Liver (tissue), 9 donors: ENCODE results near the gene CTRB1. TPM values are rescaled to one million over a fixed set of nuclear protein-coding genes. Genes with fewer than 3 reads are reported as not detected.

Experiments
- DNase-seq: peaks from one replicate; pipeline ENCODE4 v3.0.0-alpha.2; 2017; ENCODE audit warnings: low spot score
- H3K27ac ChIP-seq, 2 donors: one replicate each; pipeline ENCODE4 v1.7.0; 2013; ENCODE audit warnings: inconsistent platforms in 2 of 2, low read length in 2 of 2, control low read depth in 1 of 2, low read depth in 1 of 2, mild to moderate bottlenecking in 1 of 2
- H3K27me3 ChIP-seq, 4 donors: one replicate each; pipeline versions ENCODE4 v1.6.1 to v1.7.0; 2013; ENCODE audit warnings: low read length in 3 of 4, inconsistent platforms in 1 of 4, mild to moderate bottlenecking in 1 of 4, moderate library complexity in 1 of 4; ENCODE audit not compliant: control insufficient read depth in 4 of 4, insufficient read depth in 4 of 4
- H3K36me3 ChIP-seq, 4 donors: one replicate each; pipeline versions ENCODE4 v1.6.1 to v1.7.0; 2013; ENCODE audit warnings: low read length in 3 of 4, mild to moderate bottlenecking in 3 of 4, low read depth in 1 of 4, moderate library complexity in 1 of 4; ENCODE audit not compliant: control insufficient read depth in 4 of 4, insufficient read depth in 3 of 4
- H3K4me1 ChIP-seq, 4 donors: one replicate each; pipeline versions ENCODE4 v1.6.1 to v1.7.0; 2013; ENCODE audit warnings: low read length in 3 of 4, mild to moderate bottlenecking in 3 of 4, moderate library complexity in 1 of 4; ENCODE audit not compliant: control insufficient read depth in 4 of 4, insufficient read depth in 4 of 4
- H3K4me3 ChIP-seq, 3 donors: one replicate each; pipeline versions ENCODE4 v1.6.1 to v1.7.0; 2013; ENCODE audit warnings: low read length in 3 of 3, control low read depth in 1 of 3, low read depth in 1 of 3, mild to moderate bottlenecking in 1 of 3
- H3K9ac ChIP-seq, 2 donors: one replicate each; pipeline ENCODE4 v1.7.0; 2013; ENCODE audit warnings: low read length in 2 of 2, mild to moderate bottlenecking in 2 of 2, moderate library complexity in 2 of 2, control low read depth in 1 of 2, low read depth in 1 of 2
- H3K9me3 ChIP-seq, 4 donors: one replicate each; pipeline versions ENCODE4 v1.6.1 to v1.7.0; 2013; ENCODE audit warnings: low read length in 3 of 4; ENCODE audit not compliant: control insufficient read depth in 4 of 4
- ATF3 ChIP-seq: IDR thresholded peaks from 2 replicates; pipeline ENCODE4 v1.6.1; 2016; ENCODE audit warnings: antibody characterized with exemption
- CTCF ChIP-seq: fragments of 150-350 bp; IDR thresholded peaks from 2 replicates; pipeline ENCODE4 v1.5.1; 2017; ENCODE audit warnings: improper control_type of control experiment, low read depth, low read length; ENCODE audit not compliant: missing input control
- FOXA2 ChIP-seq: IDR thresholded peaks from 2 replicates; pipeline ENCODE4 v1.6.1; 2016; ENCODE audit warnings: antibody characterized with exemption
- GABPA ChIP-seq, 2 donors: IDR thresholded peaks in 1 of 2; conservative IDR thresholded peaks in 1 of 2; 2 replicates each; pipeline ENCODE4 v1.6.1; 2016; ENCODE audit warnings: antibody characterized with exemption in 2 of 2, mild to moderate bottlenecking in 1 of 2, moderate library complexity in 1 of 2
- HNF4A ChIP-seq, 2 donors: conservative IDR thresholded peaks; 2 replicates each; pipeline ENCODE4 v1.6.1; 2016; ENCODE audit warnings: antibody characterized with exemption in 2 of 2, mild to moderate bottlenecking in 2 of 2
- JUND ChIP-seq, 2 donors: IDR thresholded peaks; 2 replicates each; pipeline ENCODE4 v1.6.1; 2016; ENCODE audit warnings: antibody characterized with exemption in 2 of 2
- NR2F2 ChIP-seq: IDR thresholded peaks from 2 replicates; pipeline ENCODE4 v1.6.1; 2016; ENCODE audit warnings: antibody characterized with exemption
- RAD21 ChIP-seq, 2 donors: IDR thresholded peaks; 2 replicates each; pipeline ENCODE4 v1.6.1; 2016; ENCODE audit warnings: antibody characterized with exemption in 2 of 2, mild to moderate bottlenecking in 2 of 2
- RXRA ChIP-seq, 2 donors: IDR thresholded peaks; 2 replicates each; pipeline ENCODE4 v1.6.1; 2017 to 2018; ENCODE audit warnings: antibody characterized with exemption in 2 of 2, mild to moderate bottlenecking in 1 of 2
- TAF1 ChIP-seq: conservative IDR thresholded peaks from 2 replicates; pipeline ENCODE4 v1.6.1; 2016; ENCODE audit warnings: antibody characterized with exemption, mild to moderate bottlenecking
- WGBS: extraction: QIAGEN DNeasy Blood & Tissue Kit; methylation state at CpG from one replicate; pipeline ENCODE4 v1.1.7; 2013; 5-methylcytosine and 5-hydroxymethylcytosine counted together
- polyA plus RNA-seq, 2 donors: library from polyadenylated mRNA; stranded (reverse) in 1 of 2; unstranded in 1 of 2; fragments of 200-250 nt in 1 of 2; fragments of >200 nt in 1 of 2; fragmentation: Nextera tagmentation in 1 of 2; extraction: Ambion mirVana in 1 of 2; gene quantifications; one replicate each; pipeline versions ENCODE4 v1.2.1 to v1.2.3, GENCODE V29; 2013 to 2015
- total RNA-seq, 2 donors: library from RNA; depleted of rRNA; stranded (reverse); fragments of >200 nt; gene quantifications; one replicate each; pipeline ENCODE4 v1.2.3, GENCODE V29; 2014
- TF ChIP-seq, protein P1 (sequence below): IDR thresholded peaks from 2 replicates; pipeline ENCODE4 v1.6.1; 2016; ENCODE audit warnings: antibody characterized with exemption
- TF ChIP-seq, protein P2 (sequence below): IDR thresholded peaks from 2 replicates; pipeline ENCODE4 v1.6.1; 2016; ENCODE audit warnings: antibody characterized with exemption
- donor health status: healthy.
- donor health status: healthy.
- donor health status: healthy.
- donor health status: healthy.
- donor health status: healthy.

CTRB1 gene
- total and polyA plus RNA-seq, 4 donors: not detected

DNA sequence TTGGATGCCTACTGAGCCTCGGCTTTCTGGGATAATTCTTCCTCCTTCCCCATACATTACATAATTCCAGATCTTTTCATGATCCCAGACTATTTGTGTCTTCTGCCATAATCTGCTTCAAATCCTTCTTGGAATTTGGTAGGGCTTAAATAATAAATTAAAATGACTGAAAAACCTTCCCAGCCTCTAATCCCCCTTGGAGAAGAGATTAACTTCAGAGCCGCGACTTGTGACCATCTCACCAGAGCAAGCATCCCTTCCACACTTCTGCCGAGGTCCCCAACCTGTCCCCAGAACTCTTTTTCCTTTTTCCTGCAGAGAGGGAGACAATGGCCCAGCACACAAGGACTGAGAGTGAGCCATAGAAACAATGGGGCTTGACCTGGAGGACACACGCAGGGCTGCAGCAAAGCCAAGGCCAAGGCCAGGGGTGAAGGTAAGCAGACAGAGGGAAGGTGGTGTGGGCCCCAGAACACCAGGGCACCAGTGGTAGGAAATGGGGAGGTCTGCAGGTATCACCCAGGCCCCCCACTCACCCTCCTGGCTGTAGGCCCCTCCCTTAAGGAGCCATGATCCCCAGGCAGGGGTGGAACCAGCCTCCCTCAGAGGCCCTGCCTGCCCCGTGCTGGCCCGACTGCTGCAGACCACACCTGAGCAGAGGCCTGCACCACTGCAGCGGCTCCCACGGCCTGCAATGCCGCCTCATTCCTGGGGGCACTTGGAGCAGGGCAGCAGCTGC, 42.2 kb downstream of the CTRB1 start:
- TF ChIP-seq TAF1 (no peak), HNF4A (conservative IDR thresholded peaks at IDR 0.05) (no peak), RAD21 (IDR thresholded peaks at IDR 0.05) (no peak), NR2F2 (no peak), CTCF (no peak), GABPA (IDR thresholded peaks at IDR 0.05 in 1 of 2, conservative IDR thresholded peaks at IDR 0.05 in 1 of 2) (no peak), JUND (IDR thresholded peaks at IDR 0.05) (no peak)
- Histone ChIP-seq H3K36me3 (no peaks in the 10 kb centered on the region), H3K9me3 (no peaks in the 10 kb centered on the region), H3K27ac (no peak overlapping the region), H3K4me3 (no peak overlapping the region), H3K4me1 (peaks cover 31 to 54% (median 42%) of the 10 kb centered on the region in 4 donors), H3K27me3 (no peaks in the 10 kb centered on the region), H3K9ac (no peak overlapping the region)
- whole genome bisulfite sequencing: 92% methylated on average over 10 of the region's 10 CpGs
- no peak for DNase-seq

DNA sequence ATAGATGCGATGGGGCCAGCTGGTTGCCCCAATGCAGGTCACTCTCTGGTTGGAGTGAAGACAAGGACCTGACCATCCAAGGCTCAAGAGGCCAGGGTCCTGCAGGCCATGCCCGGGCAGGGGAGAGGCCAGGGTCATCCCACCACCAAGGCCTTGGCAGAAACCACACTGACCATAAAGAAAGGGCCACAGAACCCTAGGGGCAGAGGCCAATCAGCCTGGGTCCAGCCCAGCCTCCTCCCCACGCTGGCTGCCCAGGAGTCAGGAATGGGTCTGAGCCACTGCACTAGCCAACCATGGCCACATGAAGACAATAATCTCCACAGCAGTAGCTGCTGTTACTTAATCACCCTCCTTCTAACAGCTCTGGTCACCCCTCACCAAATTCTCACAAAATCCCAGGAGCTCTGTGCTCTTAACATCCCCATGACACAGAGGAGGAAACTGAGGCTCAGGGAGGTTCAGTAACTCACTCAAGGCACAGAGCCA, 42.8 kb downstream of the CTRB1 start:
- TF ChIP-seq JUND (IDR thresholded peaks at IDR 0.05): no peak
- TF ChIP-seq, protein P1, sequence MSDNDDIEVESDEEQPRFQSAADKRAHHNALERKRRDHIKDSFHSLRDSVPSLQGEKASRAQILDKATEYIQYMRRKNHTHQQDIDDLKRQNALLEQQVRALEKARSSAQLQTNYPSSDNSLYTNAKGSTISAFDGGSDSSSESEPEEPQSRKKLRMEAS: no peak
- no peak for TF ChIP-seq FOXA2
- TF ChIP-seq RXRA (IDR thresholded peaks at IDR 0.05): no peak
- TF ChIP-seq CTCF: no peak
- TF ChIP-seq, protein P2, sequence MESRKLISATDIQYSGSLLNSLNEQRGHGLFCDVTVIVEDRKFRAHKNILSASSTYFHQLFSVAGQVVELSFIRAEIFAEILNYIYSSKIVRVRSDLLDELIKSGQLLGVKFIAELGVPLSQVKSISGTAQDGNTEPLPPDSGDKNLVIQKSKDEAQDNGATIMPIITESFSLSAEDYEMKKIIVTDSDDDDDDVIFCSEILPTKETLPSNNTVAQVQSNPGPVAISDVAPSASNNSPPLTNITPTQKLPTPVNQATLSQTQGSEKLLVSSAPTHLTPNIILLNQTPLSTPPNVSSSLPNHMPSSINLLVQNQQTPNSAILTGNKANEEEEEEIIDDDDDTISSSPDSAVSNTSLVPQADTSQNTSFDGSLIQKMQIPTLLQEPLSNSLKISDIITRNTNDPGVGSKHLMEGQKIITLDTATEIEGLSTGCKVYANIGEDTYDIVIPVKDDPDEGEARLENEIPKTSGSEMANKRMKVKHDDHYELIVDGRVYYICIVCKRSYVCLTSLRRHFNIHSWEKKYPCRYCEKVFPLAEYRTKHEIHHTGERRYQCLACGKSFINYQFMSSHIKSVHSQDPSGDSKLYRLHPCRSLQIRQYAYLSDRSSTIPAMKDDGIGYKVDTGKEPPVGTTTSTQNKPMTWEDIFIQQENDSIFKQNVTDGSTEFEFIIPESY: no peak
- TF ChIP-seq ATF3: no peak
- 95% methylated on average over 3 of the region's 3 CpGs for WGBS

More for the DNA sequence above, 42.8 kb downstream of the CTRB1 start:
- H3K27ac ChIP-seq: peak overlapping the region in 1 of 2 donors; percentile 97
- H3K4me3 ChIP-seq: no peak overlapping the region
- H3K4me1 ChIP-seq: peaks cover 26 to 54% (median 43%) of the 10 kb centered on the region in 4 donors
- H3K27me3 ChIP-seq: no peaks in the 10 kb centered on the region
- H3K9me3 ChIP-seq: no peaks in the 10 kb centered on the region
- DNase-seq: no peak
- no peaks in the 10 kb centered on the region for H3K36me3 ChIP-seq
- no peak overlapping the region for H3K9ac ChIP-seq
